Hematopoietic multipotent progenitor cell treated with erythropoietin and hydrocortisone succinate and interleukin-3 and kit ligand, for 17 days (in vitro differentiated cells): Measurements from ENCODE around the gene TSHZ1.
"Not testable (repeated sequence)": the region's sequence is repeated elsewhere in the genome, so short reads cannot be mapped to it uniquely, and the experiment has no call there.

Experiments used
- DNase-seq: peaks from one replicate; pipeline ENCODE4 v3.0.0-alpha.2; 2015; ENCODE audit warnings: low spot score

Gene TSHZ1

DNA sequence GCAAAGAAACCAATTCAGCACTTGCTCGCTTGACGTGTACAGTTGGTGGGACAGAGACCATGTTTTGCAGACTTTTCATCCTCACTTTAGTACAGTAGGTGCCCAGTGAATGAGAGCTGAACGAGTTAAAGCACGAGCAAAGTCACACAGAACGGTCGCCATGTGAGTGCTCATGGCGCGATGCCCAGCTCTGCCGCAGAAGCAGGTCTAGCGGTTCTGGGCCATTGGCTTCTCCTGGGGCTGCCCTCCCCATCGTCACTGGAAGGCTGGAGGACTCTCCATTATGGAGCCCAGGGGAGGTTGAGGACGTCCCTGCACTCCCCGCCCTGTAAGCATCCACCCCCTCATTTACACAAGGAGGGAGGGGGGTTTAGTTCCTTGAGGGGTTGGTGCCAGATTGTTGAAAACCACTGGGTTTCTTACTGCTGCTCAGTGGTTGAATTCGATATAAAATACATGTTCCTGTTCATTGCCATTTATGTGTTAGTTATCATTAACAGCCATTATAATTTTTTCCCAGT is 26.6 kb upstream of the TSHZ1 start:
- no peak for DNase-seq

- DNase-seq = no peak
These were observed 25.1 kb upstream of the TSHZ1 start for GRCh38 chr18:75185460-75185859.

- not testable (repeated sequence) for DNase-seq
These were observed 22.9 kb upstream of the TSHZ1 start for GRCh38 chr18:75187702-75188101.

DNA sequence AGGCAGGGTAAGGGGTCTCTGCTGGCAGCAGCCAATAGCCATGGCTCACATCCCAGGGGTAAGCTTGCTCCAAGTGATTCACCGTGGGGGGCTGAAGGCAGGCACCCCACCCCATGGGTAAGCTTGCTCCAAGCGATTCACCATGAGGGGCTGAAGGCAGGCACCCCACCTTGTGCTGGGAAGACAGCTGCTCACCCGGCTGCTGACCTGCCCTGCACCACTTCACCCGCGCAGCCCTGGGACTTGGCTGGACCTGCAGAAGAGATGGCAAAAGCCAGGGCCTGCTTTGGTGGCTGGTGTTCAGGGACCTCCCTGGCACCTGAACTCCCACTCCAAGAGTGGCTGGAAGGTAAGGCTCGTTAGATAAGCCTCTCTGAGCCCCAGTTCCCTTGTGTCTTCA is 20.9 kb upstream of the TSHZ1 start:
- DNase-seq = no peak

- no peak for DNase-seq
These were observed 17.7 kb upstream of the TSHZ1 start for GRCh38 chr18:75192899-75193298.

DNA sequence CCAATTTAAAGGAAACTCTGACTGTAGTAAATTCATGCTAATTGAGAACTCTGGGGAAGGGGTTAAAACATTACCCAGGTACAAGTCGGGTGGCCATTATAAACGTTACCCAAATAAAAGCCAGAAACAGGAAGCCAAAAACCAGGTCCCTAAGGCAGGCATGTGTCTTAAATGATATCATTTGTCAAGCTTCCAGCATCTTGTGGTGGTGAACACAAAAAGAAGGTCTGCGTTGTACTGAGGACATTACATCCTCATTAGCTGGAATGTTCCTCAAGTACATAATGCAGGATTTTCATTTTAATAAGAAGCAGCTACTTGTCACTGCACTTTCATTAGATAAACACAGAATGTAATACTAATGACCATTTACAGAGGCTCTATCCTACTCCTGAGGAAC is 12.6 kb upstream of the TSHZ1 start:
- DNase-seq = no peak

GRCh38 chr18:75199327-75199726 is 11.3 kb upstream of the TSHZ1 start:
- no peak for DNase-seq

DNA sequence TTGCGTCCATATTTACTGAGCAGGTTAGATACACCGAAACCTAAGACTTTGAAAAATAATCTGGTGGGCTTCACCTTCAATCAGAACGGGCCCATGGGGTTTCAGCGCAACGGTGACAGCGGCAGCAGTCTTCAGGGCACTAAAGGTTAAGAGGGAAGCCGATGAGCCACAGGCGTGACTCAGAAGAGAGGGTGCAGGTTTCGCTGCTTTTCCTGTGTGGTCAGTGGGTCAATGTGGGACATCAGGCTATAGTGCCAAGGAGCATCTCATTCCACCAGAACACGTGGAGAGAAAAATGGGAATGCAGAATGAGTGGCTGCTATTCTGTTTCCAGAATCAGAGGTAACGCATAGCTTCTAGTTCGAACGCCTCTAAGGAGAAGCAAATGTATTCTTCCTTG is 10.5 kb upstream of the TSHZ1 start:
- DNase-seq = no peak

- no peak for DNase-seq
These were observed 9.9 kb upstream of the TSHZ1 start for GRCh38 chr18:75200605-75201280.

DNA sequence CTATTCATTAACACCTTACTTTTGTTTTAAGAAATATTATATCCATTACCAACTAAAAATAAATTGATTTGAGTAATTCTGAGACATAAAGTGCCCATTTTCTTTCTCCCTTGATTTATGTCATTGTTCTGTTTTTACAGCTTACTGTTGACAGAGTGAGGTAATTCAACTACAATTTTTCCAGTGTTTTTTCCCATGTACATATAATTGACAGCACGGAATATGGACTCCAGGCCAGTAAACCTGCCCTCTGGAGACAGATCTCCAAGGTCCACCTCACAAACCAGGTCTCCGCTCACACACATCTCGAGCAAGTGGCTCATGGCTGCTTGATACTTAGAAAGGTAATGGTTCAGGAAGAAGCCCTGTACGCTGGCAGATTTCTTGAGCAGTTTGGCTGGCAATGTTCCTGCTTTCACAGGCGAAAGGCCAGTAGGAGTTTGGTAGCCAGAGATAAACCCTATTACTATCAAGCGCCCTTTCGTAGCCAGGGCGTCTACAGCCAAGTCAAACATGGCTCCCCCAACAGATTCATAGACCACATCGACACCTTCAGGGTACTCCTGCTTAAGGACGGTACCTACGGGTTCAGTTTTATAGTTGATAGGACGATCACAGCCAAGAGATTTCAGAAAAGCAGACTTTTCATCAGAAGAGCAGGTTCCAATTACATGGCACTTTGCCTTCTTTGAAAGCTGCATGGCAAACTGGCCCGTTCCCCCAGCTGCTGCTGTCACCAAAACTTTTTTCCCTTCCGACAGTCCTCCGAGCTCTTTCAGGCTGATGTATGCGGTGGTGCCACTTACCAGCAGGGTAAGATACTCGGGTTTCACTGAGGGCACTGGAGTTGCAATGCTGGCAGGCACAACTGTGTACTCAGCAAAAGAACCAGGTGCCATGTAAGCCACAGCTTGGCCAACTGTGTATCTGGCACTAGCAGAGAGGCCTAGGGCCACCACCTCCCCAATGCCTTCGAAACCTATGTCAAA is 9.0 kb upstream of the TSHZ1 start:
- no peak for DNase-seq

DNA sequence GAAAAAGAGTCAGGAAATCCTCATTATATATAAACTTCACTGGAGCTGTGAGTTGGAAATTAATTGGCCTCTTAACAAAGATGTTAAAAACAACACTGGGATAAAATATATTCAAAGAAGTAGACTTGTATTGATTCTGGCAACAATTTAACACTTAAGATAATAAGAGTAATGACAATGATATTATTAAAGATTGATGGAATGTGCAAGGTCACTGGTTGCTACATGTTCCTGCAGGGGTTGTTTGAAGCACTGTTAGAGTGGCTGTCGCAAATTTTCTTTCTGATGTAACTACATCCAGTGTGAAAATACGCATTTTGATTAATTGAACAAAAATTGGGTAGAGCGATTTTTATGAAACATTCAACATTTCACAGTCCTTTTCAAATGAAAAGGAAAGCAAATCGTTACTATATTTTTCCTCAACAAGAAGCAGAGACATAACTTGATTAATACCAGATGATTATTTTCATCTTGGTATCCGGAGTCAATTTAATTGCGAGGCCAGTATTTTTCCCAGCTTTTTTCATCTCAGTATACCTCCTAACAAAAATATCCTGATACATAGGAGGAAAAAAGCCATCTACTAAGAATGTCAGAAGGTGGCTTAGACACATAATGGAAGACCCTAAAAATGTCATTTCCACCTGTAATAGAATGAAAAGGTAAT is 7.8 kb upstream of the TSHZ1 start:
- DNase-seq = no peak

- DNase-seq = no peak
These were observed 7.0 kb upstream of the TSHZ1 start for GRCh38 chr18:75203416-75204268.

DNA sequence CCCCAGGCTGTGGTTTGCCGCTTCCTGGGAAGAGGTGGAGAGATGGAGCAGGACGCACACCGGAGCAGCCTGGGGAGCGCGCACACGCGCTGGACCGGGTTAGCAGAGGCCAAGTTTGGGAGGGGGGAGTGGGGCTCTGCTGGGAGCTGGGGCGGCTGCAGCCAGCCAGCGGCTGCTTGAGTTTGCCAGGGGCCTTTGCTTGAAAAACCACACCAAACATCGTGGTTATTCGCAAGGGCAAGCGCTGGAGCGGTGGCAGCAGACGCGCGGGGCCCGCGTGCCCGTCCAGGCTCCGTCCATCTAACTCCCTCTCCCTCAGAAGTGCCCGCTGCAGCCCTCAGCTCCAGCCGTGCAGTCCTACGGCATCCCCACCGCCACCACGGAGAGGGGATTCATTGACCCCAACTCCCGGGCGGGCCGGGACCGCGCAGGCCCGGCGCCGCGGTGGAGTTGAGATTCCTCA is 6.3 kb upstream of the TSHZ1 start:
- DNase-seq = no peak

GRCh38 chr18:75204732-75205513 is 5.7 kb upstream of the TSHZ1 start:
- DNase-seq = no peak

GRCh38 chr18:75205514-75206132 is 5.0 kb upstream of the TSHZ1 start:
- DNase-seq = no peak

DNA sequence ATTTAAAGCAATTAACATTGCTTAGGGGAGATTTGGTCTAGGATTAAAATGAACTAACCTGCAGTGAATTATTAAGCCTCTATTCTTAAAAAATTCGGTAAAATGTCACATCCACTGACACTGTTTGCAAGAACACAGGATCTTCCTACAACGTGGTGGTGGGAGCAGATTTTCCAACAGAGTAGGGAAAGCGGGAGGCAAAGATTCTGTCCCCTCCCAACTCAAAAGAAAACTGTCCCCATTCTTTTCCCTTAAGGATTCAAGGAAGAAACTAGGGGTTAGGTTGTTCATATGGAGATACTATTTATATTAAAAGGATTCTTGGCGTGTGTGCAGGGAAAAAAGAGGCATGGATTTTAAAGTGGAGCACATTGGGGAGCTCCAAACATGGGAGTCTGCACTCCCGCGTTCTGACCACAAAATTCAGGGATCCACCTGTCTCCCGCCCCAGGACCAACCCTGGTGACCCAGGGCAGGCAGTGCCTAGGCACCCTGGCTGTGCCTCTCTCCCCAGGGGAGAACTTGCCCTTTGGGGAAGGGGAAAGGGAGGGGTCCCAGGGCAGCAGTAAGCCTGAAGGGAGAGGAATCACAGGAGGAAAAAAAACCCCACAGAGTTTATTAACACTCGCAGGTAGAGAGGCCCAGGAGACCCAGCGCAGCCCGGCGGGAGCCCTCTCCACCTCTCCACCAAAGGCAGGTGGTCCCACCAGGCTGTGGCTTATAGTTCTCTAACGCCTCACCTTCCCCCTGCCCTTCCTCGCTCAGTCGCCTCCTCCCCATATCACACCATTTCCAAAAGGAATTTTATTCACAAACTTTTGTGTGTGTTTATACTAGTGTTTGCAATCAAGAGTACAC is 3.9 kb upstream of the TSHZ1 start:
- no peak for DNase-seq

GRCh38 chr18:75207310-75208154 is 3.1 kb upstream of the TSHZ1 start:
- no peak for DNase-seq

DNA sequence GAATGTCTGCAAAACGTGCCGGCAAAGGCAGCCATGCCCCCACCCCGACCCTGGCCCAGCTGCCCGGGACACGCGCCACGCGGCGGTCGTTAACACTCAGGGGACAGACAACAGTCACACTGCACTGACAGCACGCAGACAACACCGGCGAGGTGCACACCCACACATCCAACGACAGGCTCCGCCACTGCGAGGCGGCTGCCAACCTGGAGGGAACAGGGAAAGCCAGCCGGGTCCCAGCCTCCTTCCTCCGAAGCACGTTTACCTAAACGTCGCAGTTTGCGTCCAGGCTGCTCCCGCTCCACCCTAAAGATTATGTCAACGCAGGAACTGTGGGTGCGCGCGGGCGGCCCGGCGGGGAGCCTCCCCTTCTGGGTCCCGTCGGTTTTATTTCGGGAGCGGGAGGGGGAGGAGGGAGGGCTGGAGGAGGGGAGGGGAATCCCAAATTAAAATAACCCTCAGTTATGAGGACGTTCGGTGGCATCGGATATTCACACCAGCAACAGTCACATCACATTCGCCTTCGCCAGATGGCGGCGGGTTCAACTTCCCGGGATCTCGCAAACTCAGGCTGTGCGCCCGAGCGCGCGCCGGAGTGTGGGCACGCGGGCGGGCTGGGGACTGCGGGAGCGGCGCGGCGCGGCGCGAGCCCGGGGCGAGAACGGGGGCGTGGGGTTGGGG is 2.3 kb upstream of the TSHZ1 start:
- DNase-seq = no peak
